ENCODE data around the gene JMJD8.

GRCh38 chr16:631808-632358 is 52.3 kb downstream of the JMJD8 start:
- TF ChIP-seq POLR2AphosphoS5 (IDR thresholded peaks at IDR 0.05) (no peak), CTCF (IDR thresholded peaks at IDR 0.05) (no peak), EP300 (IDR thresholded peaks at IDR 0.05; ENCODE audit: low read depth) (no peak)

Measured in transverse colon (tissue), 4 donors.